B cell (primary cell): ENCODE results near the gene NUBP1. TPM values are rescaled to one million over a fixed set of nuclear protein-coding genes. Genes with fewer than 3 reads are reported as not detected.
"Not testable (repeated sequence)": the region's sequence is repeated elsewhere in the genome, so short reads cannot be mapped to it uniquely, and the experiment has no call there.

ENCODE experiments used
- ATAC-seq: fragments of 200-7000 bp; cut with Tn5 transposase; one replicate; pipeline ENCODE4 v1.10.0; 2021; ENCODE audit warnings: low read depth, mild to moderate bottlenecking, moderate number of reproducible peaks, moderate library complexity
- CTCF ChIA-PET: fragments of 350-600 bp; sonication (Branson Sonifier 250); formaldehyde crosslinking; loops from one replicate; lab custom pipeline; 2021; ENCODE audit warnings: antibody characterized with exemption, inconsistent platforms; lab: Charles Lee
- POLR2A ChIA-PET: fragments of 350-600 bp; sonication (Branson Sonifier 250); formaldehyde crosslinking; loops from one replicate; lab custom pipeline; 2021; ENCODE audit warnings: antibody characterized with exemption; lab: Charles Lee
- DNase-seq: peaks from one replicate; pipeline ENCODE4 v3.0.0; 2013
- H2AFZ ChIP-seq: 2 replicates; pipeline ENCODE4 v1.6.1; 2012; ENCODE audit warnings: mild to moderate bottlenecking, low read depth, low read length; ENCODE audit not compliant: insufficient read depth, poor library complexity, severe bottlenecking
- H3K27ac ChIP-seq, 2 donors: 1 replicate in 1 of 2; 2 replicates in 1 of 2; pipeline ENCODE4 v1.5.1; 2012 to 2013; ENCODE audit warnings: low read length in 2 of 2, mild to moderate bottlenecking in 2 of 2, moderate library complexity in 1 of 2
- H3K27me3 ChIP-seq, 4 experiments: fragments of 200-600 bp in 1 of 4; sonication (generic) in 1 of 4; replicated peaks in 1 of 4; 1 replicate in 2 of 4; 2 replicates in 2 of 4; pipeline versions ENCODE4 v1.6.1 to v1.7.0; 2013 to 2016; ENCODE audit warnings: low read length in 3 of 4, mild to moderate bottlenecking in 2 of 4, mixed read lengths in 1 of 4, moderate library complexity in 1 of 4; ENCODE audit not compliant: insufficient read depth in 4 of 4, control insufficient read depth in 3 of 4; ENCODE audit errors: control extremely low read depth in 1 of 4
- H3K36me3 ChIP-seq, 2 experiments: replicated peaks in 1 of 2; 1 replicate in 1 of 2; 2 replicates in 1 of 2; pipeline versions ENCODE4 v1.6.1 to v1.7.1; 2013; ENCODE audit warnings: low read length in 1 of 2; ENCODE audit not compliant: insufficient read depth in 2 of 2, control insufficient read depth in 1 of 2; ENCODE audit errors: control extremely low read depth in 1 of 2, extremely low read depth in 1 of 2
- H3K4me1 ChIP-seq, 2 donors: fragments of 200-600 bp in 1 of 2; sonication (generic) in 1 of 2; 1 replicate in 1 of 2; 2 replicates in 1 of 2; pipeline versions ENCODE4 v1.5.1 to v1.6.1; 2013 to 2017; ENCODE audit warnings: low read length in 2 of 2; ENCODE audit not compliant: control insufficient read depth in 2 of 2, insufficient read depth in 2 of 2
- H3K4me2 ChIP-seq: replicated peaks from 2 replicates; pipeline ENCODE3; 2012; ENCODE audit warnings: mild to moderate bottlenecking, low read depth, low read length; ENCODE audit not compliant: poor library complexity, severe bottlenecking
- H3K4me3 ChIP-seq, 5 experiments: fragments of 200-600 bp in 1 of 5; sonication (generic) in 1 of 5; 1 replicate in 3 of 5; 2 replicates in 2 of 5; pipeline versions ENCODE4 v1.5.1 to v1.7.0; 2011 to 2016; ENCODE audit warnings: low read length in 4 of 5, mild to moderate bottlenecking in 4 of 5, low read depth in 2 of 5, control low read depth in 1 of 5, moderate library complexity in 1 of 5; ENCODE audit not compliant: insufficient read depth in 1 of 5; ENCODE audit errors: control extremely low read depth in 1 of 5, extremely low read depth in 1 of 5
- H3K79me2 ChIP-seq: fragments of 200-600 bp; sonication (generic); one replicate; pipeline ENCODE4 v1.6.0; 2016; ENCODE audit warnings: low read length; ENCODE audit not compliant: control insufficient read depth, insufficient read depth
- H3K9ac ChIP-seq: fragments of 200-600 bp; sonication (generic); 2 replicates; pipeline ENCODE4 v1.6.1; 2017; ENCODE audit warnings: mild to moderate bottlenecking, low read length, moderate library complexity
- H3K9me3 ChIP-seq, 3 donors: one replicate each; pipeline versions ENCODE4 v1.6.1 to v1.7.1; 2013; ENCODE audit warnings: low read length in 2 of 3; ENCODE audit not compliant: control insufficient read depth in 2 of 3, insufficient read depth in 1 of 3; ENCODE audit errors: control extremely low read depth in 1 of 3
- H4K20me1 ChIP-seq: 2 replicates; pipeline ENCODE4 v1.6.0; 2012; ENCODE audit warnings: mild to moderate bottlenecking, low read length; ENCODE audit not compliant: insufficient read depth, control insufficient read depth, poor library complexity, severe bottlenecking
- H3K27ac Mint-ChIP-seq: one replicate; pipeline ENCODE4 v1.8.0; 2021; ENCODE audit warnings: mixed read lengths
- H3K27me3 Mint-ChIP-seq: one replicate; pipeline ENCODE4 v1.8.0; 2021; ENCODE audit warnings: mixed read lengths
- H3K4me1 Mint-ChIP-seq: one replicate; pipeline ENCODE4 v1.8.0; 2021; ENCODE audit warnings: mixed read lengths
- H3K4me3 Mint-ChIP-seq: one replicate; pipeline ENCODE4 v1.8.0; 2021; ENCODE audit warnings: mixed read lengths
- H3K9me3 Mint-ChIP-seq: one replicate; pipeline ENCODE4 v1.8.0; 2022; ENCODE audit warnings: mixed read lengths; ENCODE audit not compliant: insufficient read depth
- CTCF ChIP-seq: fragments of 200-600 bp; IDR thresholded peaks from one replicate; pipeline ENCODE4 v1.8.0; 2022; ENCODE audit warnings: antibody characterized with exemption, mild to moderate bottlenecking
- EZH2 ChIP-seq: IDR thresholded peaks from 2 replicates; pipeline ENCODE4 v1.6.1; 2012; ENCODE audit warnings: borderline replicate concordance, low read depth, mild to moderate bottlenecking, moderate library complexity, low read length; ENCODE audit not compliant: insufficient read depth, poor library complexity, severe bottlenecking
- WGBS: methylation state at CpG from one replicate; pipeline ENCODE4 v1.1.5; 2013; ENCODE audit warnings: missing lambda C conversion rate; ENCODE audit not compliant: insufficient coverage; 5-methylcytosine and 5-hydroxymethylcytosine counted together
- intact Hi-C: fragments of 100-400 bp; cut with micrococcal nuclease; formaldehyde crosslinking; loops from one replicate; pipeline ENCODE4 v1.10.0; 2022
- polyA plus RNA-seq: library from polyadenylated mRNA; depleted of rRNA; stranded (reverse); fragments of >200 nt; gene quantifications from 2 replicates; pipeline ENCODE4 v1.2.3, GENCODE V29; 2012
- total RNA-seq, 2 donors: library from RNA; stranded (reverse); fragments of 120-200 nt in 1 of 2; gene quantifications; 1 replicate in 1 of 2; 2 replicates in 1 of 2; pipeline versions ENCODE4 v1.2.3 to v1.2.4, GENCODE V29; 2013 to 2022

Gene NUBP1
- total and polyA plus RNA-seq, 2 donors (not counting 1 experiment from before 2014, with no cell fraction given): 47.3 to 67.3 TPM

GRCh38 chr16:10740845-10741208, 2.8 kb upstream of the NUBP1 start:
- Mint-ChIP-seq H3K9me3 (no peaks in the 10 kb centered on the region), H3K27ac (peak overlapping the region; percentile 73), H3K4me1 (peaks cover 67% of the 10 kb centered on the region), H3K27me3 (no peaks in the 10 kb centered on the region), H3K4me3 (peak overlapping the region; percentile 1)
- Histone ChIP-seq H3K27ac (no peak overlapping the region), H3K9ac (no peak overlapping the region), H3K4me3 (no peak overlapping the region), H2AFZ (no peak overlapping the region), H3K4me2 (peak overlapping the region; percentile 37), H3K9me3 (no peaks in the 10 kb centered on the region), H3K27me3 (no peaks in the 10 kb centered on the region), H4K20me1 (peaks cover 4% of the 10 kb centered on the region), H3K36me3 (peaks cover 0 to 9% of the 10 kb centered on the region in 2 experiments), H3K79me2 (peaks cover 42% of the 10 kb centered on the region), H3K4me1 (peaks cover 44 to 51% of the 10 kb centered on the region in 2 donors)
- WGBS: 54% methylated on average over 2 of the region's 2 CpGs
- intact Hi-C loops: loop anchor here (5.0 kb wide), 5 partner anchors 444 to 1874 kb away; partner anchors contain the start of genes CARHSP1, RSL1D1 and SOCS1
- no peak for ATAC-seq
- TF ChIP-seq EZH2 (no peak), CTCF (no peak)
- no peak for DNase-seq
- ChIA-PET POLR2A (interaction anchor here (0.6 to 2.1 kb wide), 2 partner anchors 137 to 430 kb away, joined by 3 to 12 read pairs; partner anchors contain the start of gene CIITA), CTCF (interaction anchor here (0.7 to 7.2 kb wide), 7 partner anchors 48 to 231 kb away, joined by 3 to 203 read pairs (median 6); no protein-coding TSS in a partner anchor)

- not testable (repeated sequence) for H3K27me3 Mint-ChIP-seq, H3K9ac ChIP-seq
Measured at GRCh38 chr16:10741249-10741648, 2.4 kb upstream of the NUBP1 start.

More at GRCh38 chr16:10741249-10741648, 2.4 kb upstream of the NUBP1 start:
- not testable (repeated sequence) for H3K4me3 ChIP-seq, H3K4me3 Mint-ChIP-seq, H4K20me1 ChIP-seq, DNase-seq, H3K27ac ChIP-seq, H2AFZ ChIP-seq, H3K9me3 ChIP-seq, H3K9me3 Mint-ChIP-seq, ATAC-seq, H3K4me2 ChIP-seq, H3K27me3 ChIP-seq
- POLR2A ChIA-PET: interaction anchor here (2.1 kb wide), 1 partner anchor 137 kb away, joined by 12 read pairs; the partner anchor contains the start of gene CIITA
- Histone ChIP-seq H3K36me3 (peaks cover 0 to 13% of the 10 kb centered on the region in 2 experiments), H3K4me1 (peaks cover 45 to 53% of the 10 kb centered on the region in 2 donors), H3K79me2 (peaks cover 46% of the 10 kb centered on the region)
- WGBS: 93% methylated on average over 6 of the region's 10 CpGs
- intact Hi-C loops: loop anchor here (5.0 kb wide), 5 partner anchors 444 to 1874 kb away; partner anchors contain the start of genes CARHSP1, RSL1D1 and SOCS1
- Mint-ChIP-seq H3K4me1 (peaks cover 71% of the 10 kb centered on the region), H3K27ac (peak overlapping the region; percentile 73)
- CTCF ChIA-PET: interaction anchor here (0.7 to 7.2 kb wide), 6 partner anchors 47 to 232 kb away, joined by 3 to 203 read pairs (median 12); no protein-coding TSS in a partner anchor
